RPMI7951 (cell line): Measurements from ENCODE around the gene LIN7A. TPM values are rescaled to one million over a fixed set of nuclear protein-coding genes. Genes with fewer than 3 reads are reported as not detected.

Experiments
- DNase-seq: peaks from one replicate; pipeline ENCODE4 v3.0.0-alpha.2; 2012; ENCODE audit warnings: low read depth
- total RNA-seq: library from RNA; depleted of rRNA; stranded (reverse); fragments of >200 nt; shearing (Covaris generic); gene quantifications from 2 replicates; pipeline ENCODE4 v1.2.3, GENCODE V29; 2014; rRNA removed

LIN7A gene, protein sequence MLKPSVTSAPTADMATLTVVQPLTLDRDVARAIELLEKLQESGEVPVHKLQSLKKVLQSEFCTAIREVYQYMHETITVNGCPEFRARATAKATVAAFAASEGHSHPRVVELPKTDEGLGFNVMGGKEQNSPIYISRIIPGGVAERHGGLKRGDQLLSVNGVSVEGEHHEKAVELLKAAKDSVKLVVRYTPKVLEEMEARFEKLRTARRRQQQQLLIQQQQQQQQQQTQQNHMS
- under 0.01 TPM in 1 of 2 replicates, not detected in the other for total RNA-seq

DNA sequence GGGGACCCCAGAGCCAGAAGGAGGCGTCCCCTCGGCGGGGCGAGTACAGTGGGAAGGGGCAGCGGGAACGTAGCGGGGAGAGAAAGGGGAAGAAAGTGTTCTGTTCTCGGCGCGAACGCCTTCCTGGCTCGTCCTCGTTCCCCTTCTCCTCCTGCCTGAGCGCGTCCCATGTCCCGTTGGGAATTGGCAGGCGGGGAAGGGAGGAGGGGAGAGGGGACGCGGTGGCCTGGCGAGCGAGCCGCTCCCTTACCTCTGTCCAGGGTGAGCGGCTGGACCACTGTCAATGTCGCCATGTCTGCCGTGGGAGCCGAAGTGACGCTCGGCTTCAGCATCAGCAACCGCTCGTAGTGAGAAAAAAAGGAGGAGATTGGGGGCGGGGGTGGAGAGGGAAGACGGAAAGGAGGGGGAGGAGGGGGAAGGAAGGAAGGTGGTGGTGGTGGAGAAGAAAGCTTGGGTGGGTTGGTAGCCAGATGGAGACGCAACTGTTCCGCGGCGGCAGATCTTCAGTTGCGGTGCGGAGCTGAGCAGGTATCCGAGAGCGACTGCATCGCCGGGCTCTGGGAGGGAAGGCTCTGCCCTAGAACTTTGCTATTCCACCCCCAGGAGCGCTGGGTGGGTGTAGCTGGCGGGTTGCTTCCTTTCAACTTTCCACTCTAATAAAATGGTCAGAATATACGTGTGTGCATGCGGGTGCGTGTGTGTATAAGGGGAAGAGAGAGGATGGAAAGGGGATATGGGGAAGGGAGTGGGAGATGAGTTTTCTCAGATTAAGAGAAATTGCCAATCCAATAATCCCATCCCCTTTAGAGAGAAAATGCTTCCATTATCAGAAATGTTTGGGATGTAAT is at the start of gene LIN7A:
TSS of gene LIN7A (minus strand) at position 544 of the 848 bp plus-strand sequence. CDS start at position 332, 212 bp downstream.
- DNase-seq: no peak

DNA sequence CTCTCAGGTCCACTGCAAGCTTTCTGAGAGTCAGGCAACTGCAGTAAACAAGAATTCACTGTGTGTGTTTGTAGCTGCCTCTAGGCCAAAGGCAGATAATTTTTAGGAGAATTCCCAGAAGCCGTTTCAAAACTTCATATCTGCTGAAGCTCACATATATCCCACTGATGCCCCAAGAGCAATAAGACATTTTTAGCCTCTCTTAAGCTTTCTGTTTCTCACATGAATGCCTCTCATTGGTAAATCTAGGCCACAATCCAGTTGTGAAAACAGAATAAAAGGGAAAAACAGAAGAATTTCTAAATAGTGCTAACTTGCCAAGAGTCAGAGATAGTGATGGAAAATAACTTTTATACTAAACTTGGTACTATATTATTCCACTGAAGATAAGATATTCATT is 48.5 kb upstream of the LIN7A start:
- no peak for DNase-seq

DNA sequence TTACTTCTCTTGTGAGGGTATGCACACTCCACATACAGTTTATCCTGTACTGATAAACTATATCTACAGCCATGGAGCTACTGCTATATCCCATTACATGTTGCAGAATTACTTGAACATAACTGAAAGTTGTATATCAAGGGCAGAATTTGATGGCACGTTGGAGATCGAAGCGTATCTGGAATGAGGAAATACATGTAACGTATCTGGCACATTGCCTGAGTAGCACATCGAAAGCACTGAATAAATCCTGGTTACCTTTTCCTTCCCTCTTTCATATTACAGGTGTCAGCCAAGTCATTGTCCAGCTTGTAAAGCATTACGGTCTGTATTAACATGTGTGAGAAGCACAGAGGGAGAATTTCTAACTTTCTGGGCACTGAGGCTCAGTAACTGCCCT is 42.1 kb upstream of the LIN7A start:
- DNase-seq: no peak

DNA sequence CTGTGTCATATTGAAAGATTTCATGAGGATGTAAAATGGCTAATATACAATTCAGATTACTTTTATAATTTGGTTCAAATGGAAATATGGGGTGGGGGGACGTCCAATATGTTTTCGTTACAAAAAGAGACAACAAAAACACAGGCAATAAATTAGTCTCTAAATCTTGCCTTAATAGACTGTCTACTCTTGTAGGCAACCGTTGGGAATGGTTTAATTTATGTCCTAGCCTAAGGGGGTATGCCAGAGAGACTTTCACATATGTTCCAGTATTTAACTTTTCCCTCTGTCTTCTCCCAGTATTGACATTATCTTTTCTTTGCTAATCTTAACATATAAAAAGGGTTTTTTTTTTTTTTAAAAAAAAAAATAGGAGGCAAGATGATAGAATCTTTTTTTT is 41.5 kb upstream of the LIN7A start:
- DNase-seq: no peak

GRCh38 chr12:80977346-80977745 is 39.6 kb upstream of the LIN7A start:
- DNase-seq: no peak

- DNase-seq: no peak
These were observed 30.6 kb upstream of the LIN7A start for GRCh38 chr12:80968326-80968725.

GRCh38 chr12:80967565-80967964 is 29.8 kb upstream of the LIN7A start:
- no peak for DNase-seq

GRCh38 chr12:80966001-80966400 is 28.3 kb upstream of the LIN7A start:
- no peak for DNase-seq

DNA sequence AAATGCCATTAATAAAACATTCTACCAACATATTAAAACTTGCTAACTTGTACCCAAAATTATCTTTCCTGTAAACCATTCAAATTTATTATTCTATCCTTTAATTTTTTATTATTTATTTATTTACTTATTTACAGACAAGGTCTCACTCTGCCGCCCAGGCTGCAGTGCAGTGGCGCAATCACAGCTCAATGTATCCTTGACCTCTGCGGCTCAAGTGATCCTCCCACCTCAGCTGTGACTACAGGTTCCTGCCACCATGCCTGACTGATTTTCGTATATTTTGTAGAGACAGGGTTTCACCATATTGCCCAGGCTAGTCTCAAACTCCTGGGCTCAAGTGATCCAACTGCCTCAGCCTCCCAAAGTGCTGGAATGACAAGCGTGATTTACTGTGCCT is 20.4 kb upstream of the LIN7A start:
- DNase-seq: no peak

DNA sequence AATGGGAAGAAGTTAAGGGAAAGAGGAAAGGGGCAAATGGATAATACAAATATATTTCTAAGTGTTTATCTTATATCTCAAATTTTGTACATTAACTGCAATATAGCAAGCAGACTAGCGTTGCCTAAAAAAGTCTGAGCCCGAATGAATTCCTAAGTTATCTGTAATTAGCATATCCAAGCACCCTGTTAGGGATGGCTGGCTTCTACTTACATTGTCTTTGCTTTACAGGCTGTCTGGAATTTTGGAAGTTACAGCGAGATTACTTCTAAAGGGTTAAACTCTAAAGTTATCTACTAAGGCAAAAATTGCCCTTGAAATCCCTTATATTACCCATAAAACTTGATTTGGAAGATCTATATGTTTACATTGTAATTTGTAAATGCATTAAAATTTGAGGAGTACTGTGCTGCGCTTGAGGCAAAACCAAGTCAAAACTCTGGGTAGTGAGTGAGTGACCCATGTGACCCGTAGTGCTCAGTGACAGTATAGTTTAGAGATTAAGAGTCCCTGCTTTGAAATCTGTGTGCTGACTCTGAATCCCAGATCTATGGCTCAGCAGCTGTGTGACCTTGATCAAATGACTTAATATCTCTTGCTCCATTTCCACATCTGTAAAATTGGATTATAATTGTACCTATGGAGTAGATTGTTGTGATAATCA is 17.3 kb upstream of the LIN7A start:
- DNase-seq: no peak

DNA sequence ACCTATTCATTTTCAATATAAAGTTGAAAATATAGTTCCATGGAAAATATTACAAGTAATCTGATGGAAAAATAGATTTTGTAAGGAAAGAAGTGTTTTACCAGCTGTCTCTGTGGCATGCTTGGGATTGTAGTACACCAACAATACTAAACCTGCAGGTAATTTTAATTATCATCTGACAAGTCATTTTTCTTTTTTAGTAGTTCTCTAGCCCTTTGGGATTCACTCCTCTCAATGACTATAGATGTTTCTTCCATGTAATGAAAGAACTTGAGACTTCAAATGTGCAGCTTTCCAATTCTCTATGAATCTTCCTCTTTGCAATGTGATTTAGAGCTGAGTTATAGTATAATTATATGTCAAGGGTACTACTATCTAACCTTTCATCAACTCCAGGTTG is 14.7 kb upstream of the LIN7A start:
- DNase-seq: no peak

DNA sequence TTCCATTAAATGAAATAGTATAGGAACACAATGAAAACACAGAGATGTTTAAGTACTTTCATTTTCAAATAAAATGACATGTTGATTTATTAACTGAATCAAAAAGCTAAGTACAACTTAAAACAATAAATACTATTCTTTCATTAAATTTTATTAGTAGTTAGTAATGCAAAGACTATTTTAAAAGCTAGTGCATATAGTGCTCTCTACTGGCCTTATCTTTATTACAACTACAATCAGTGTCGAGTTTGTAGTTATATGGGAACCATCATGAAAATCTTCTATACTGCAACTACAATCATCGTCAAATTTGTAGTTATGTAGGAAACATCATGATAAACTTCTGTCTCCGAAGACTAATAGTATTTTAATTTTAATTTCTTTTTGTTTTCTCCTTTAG is 8.9 kb upstream of the LIN7A start:
- no peak for DNase-seq

- no peak for DNase-seq
These were observed 5.6 kb upstream of the LIN7A start for GRCh38 chr12:80943338-80943737.

DNA sequence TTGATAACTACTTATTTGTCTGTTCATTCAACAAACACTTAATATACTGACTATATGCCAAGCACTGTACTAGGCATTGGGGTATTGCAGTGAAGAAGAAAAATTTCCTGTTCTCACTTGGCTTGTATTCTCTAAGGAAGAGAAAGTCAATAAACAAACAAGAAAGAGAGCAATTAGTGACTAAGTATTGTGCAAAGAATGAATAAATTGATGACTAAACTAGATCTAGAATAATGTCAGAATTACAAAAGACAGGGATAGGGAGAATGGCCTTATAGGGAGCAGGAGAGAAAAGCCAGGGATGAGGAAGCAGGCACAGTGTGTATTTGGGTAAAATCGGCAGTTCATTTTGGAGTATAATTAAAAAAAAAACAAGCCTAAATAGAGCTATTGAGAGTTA is 4.2 kb upstream of the LIN7A start:
- no peak for DNase-seq

GRCh38 chr12:80939231-80939950 is 1.7 kb upstream of the LIN7A start:
- no peak for DNase-seq

GRCh38 chr12:80938397-80938796 is 663 bp upstream of the LIN7A start:
- DNase-seq: no peak

GRCh38 chr12:80936642-80937390 is 918 bp downstream of the LIN7A start:
- no peak for DNase-seq

GRCh38 chr12:80936353-80936641 is 1.4 kb downstream of the LIN7A start:
- DNase-seq: no peak

- no peak for DNase-seq
These were observed 2.6 kb downstream of the LIN7A start for GRCh38 chr12:80935111-80935510.

DNA sequence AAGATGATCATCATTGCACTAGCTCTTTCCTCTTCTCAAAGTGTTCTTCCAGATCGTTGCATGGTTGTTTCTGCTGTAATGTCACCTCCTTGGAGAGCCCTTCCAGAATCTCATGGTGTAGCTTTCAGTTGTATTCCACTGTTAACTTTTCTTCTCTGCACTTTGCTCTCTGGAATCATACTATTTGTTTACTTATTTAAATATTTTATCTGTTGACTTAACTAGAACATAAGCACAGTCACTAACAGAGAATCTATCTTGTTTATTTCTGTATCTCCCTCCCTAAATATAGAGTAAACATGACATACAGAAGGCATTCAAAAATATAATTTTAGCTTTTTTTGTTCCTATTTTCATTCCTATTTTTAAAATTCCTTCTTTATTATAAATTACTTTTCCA is 11.8 kb downstream of the LIN7A start:
- DNase-seq: no peak

GRCh38 chr12:80925237-80925636 is 12.5 kb downstream of the LIN7A start:
- no peak for DNase-seq

- DNase-seq: no peak
These were observed 13.3 kb downstream of the LIN7A start for GRCh38 chr12:80924437-80924836.
